H1 (cell line): Measurements from ENCODE around the gene ADCY3.

Source experiments
- BRCA1 ChIP-seq: IDR thresholded peaks from 2 replicates; pipeline ENCODE4 v1.6.1; 2012; ENCODE audit warnings: low read depth, low read length, improper control_type of control experiment
- NRF1 ChIP-seq: IDR thresholded peaks from 2 replicates; pipeline ENCODE4 v1.6.1; 2011; ENCODE audit warnings: mild to moderate bottlenecking, low read depth, low read length, improper control_type of control experiment
- RXRA ChIP-seq: IDR thresholded peaks from 2 replicates; pipeline ENCODE4 v1.6.1; 2011; ENCODE audit warnings: low read depth, mild to moderate bottlenecking, low read length, moderate library complexity; ENCODE audit not compliant: insufficient read depth
- ZNF274 ChIP-seq: IDR thresholded peaks from 2 replicates; pipeline ENCODE4 v1.7.0; 2012; ENCODE audit warnings: low read length, borderline replicate concordance; ENCODE audit errors: extremely low read depth
- TF ChIP-seq, protein P1 (sequence below): IDR thresholded peaks from 2 replicates; pipeline ENCODE4 v1.6.1; 2012; ENCODE audit warnings: inconsistent platforms
- TF ChIP-seq, protein P2 (sequence below), 3 experiments: IDR thresholded peaks; 1 replicate in 2 of 3; 2 replicates in 1 of 3; pipeline versions ENCODE4 v1.5.1 to v1.6.1; 2011; ENCODE audit warnings: low read length in 3 of 3, mild to moderate bottlenecking in 3 of 3, inconsistent platforms in 2 of 3, low read depth in 1 of 3, moderate library complexity in 1 of 3; ENCODE audit not compliant: insufficient read depth in 1 of 3; ENCODE audit errors: control extremely low read depth in 1 of 3

DNA sequence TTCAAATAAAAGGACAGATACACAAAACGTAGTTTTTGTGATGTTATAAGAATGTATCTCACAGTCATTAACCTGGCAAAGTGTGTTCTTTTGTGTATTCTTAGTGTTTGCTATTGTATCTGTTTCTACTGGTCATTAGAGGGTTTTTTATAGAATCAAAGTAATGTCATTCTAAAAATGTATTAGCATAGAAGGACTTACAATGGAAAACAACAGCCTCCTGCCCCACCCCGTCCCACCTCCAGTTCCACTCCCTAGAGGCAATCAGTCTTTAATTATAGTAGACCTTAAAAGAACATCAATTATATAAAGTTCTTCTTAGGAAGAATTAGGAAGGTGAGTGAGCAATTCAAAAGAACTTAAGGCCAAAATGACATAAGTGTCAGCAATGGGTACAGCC lies 37.9 kb upstream of the ADCY3 start:
- TF ChIP-seq RXRA (no peak), NRF1 (no peak), BRCA1 (no peak), ZNF274 (no peak)
- TF ChIP-seq, protein P1, sequence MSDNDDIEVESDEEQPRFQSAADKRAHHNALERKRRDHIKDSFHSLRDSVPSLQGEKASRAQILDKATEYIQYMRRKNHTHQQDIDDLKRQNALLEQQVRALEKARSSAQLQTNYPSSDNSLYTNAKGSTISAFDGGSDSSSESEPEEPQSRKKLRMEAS: no peak
- TF ChIP-seq, protein P2, sequence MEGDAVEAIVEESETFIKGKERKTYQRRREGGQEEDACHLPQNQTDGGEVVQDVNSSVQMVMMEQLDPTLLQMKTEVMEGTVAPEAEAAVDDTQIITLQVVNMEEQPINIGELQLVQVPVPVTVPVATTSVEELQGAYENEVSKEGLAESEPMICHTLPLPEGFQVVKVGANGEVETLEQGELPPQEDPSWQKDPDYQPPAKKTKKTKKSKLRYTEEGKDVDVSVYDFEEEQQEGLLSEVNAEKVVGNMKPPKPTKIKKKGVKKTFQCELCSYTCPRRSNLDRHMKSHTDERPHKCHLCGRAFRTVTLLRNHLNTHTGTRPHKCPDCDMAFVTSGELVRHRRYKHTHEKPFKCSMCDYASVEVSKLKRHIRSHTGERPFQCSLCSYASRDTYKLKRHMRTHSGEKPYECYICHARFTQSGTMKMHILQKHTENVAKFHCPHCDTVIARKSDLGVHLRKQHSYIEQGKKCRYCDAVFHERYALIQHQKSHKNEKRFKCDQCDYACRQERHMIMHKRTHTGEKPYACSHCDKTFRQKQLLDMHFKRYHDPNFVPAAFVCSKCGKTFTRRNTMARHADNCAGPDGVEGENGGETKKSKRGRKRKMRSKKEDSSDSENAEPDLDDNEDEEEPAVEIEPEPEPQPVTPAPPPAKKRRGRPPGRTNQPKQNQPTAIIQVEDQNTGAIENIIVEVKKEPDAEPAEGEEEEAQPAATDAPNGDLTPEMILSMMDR (IDR thresholded peaks at IDR 0.05; ENCODE audit: control extremely low read depth in 1 of 3, insufficient read depth in 1 of 3, low read depth in 1 of 3, low read length in 3 of 3): no peak
